GM21423 (cell line): Measurements from ENCODE around the gene C1R.

Experiments
- ATAC-seq: cut with Tn5 transposase; IDR thresholded peaks from one replicate; pipeline ENCODE4 v1.9.1; 2021; ENCODE audit warnings: mild to moderate bottlenecking, moderate library complexity; ENCODE audit not compliant: unreplicated experiment

The C1R gene

DNA sequence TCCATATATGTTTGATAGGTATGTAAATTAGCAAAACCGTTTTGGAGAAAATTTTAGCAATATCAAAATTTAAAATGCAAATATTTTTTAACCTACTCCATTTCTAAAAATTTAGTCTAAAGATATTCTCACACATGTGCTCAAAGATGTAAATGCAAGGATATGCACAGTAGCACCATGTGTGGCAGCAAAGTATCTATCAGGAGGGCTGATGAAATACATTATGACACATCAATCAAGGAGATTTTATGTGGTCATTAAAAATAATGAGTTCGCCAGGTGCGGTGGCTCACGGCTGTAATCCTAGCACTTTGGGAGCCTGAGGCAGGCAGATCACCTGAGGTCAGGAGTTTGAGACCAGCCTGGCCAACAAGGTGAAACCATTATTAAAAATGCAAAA lies 8.0 kb upstream of the C1R start:
- no peak for ATAC-seq

DNA sequence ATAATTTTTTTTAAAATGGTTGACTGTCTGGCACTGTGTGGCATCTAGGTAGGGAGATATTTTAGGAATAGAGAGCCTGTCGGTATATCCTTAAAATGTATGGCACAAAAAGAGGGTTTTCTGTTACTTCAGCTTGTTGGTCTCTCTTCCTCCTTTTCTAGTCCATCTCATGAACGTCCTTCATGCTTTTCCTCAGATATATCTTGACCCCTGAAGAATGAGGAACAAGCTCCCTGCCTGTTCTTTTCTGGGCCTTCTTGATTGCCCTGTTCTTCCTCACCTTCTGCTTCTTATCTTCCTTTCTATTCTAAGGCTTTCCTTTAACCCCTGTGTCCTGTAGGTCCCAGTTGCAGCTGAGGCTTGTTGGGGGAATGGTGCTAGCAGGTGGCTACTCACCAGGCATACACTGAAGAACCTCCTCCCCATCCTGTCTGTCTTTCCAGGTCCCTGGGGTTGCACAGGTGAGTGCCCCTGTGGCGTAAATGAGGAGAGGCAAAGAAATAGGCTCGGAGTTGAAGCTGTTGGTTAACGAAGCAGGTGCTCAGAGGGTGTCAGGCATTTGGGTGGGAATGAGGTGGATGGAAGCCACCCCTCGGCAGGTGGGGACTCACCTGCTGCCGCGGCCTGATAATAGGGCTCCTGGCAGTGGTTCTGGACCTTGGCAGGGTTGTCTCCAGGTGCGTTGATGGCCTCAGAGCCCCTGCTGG lies 7.2 kb upstream of the C1R start:
- no peak for ATAC-seq

DNA sequence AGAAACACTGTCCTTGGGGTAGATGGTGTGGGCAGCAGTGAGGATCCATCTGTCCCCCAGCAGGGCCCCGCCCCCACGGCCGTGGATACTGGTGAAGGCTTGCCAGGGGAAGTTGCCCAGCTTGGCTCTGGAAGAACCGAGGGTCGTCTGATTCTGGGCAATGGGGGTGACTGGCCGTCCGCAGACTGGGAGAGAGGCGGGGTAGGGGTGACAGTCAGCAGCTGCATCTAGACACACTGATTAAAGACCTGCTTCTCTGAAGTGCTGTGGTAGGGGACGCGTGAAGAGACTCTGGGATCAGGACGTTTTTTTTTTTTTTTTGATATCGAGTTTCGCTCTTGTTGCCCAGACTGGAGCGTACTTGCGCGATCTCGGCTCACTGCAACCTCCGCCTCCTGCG lies 4.7 kb upstream of the C1R start:
- no peak for ATAC-seq

DNA sequence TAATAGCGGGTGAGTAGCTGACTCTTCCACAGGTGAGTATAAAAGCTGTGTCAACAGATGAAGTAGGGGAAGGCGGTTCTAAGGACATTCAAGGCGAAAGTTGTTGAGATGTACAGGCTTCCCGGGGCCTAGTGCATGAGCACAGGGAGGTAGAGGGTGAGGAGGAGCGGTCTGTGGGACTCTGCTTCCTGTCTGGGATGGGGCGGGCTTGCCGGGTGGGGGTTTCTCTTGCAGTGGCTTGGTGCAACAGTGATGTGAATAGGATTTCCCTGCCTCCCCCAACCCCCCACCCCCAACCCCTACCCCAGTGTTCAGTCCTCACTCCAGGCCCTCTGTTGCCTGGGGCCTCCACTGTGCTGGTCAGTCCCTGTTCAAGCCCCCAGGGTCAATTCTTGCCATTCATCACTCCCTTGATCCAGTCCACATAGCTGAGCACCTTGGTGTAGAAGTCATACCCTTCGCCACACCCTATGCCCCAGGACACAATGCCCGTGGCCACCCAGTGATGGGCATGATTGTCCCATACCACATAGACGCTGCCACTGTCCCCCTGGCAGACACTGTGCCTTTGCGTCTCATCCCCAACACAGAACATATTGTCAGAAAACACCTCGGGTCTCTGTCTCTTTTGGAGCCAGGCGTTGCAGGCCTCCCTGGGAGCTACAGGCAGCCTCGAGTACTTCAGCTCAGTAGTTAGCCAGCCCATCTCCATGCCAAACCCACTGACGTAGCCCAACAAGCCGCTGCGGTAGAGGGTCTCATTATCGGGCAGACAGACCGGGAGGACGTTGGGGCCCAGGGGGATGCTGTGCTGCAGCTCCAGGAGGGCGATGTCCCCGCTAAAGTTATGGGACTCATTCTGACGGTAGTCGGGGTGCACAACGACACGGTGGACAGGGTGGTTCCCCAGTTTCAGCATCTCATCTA lies 4.0 kb upstream of the C1R start:
- no peak for ATAC-seq

GRCh38 chr12:7093892-7094291 lies 1.6 kb upstream of the C1R start:
- no peak for ATAC-seq

DNA sequence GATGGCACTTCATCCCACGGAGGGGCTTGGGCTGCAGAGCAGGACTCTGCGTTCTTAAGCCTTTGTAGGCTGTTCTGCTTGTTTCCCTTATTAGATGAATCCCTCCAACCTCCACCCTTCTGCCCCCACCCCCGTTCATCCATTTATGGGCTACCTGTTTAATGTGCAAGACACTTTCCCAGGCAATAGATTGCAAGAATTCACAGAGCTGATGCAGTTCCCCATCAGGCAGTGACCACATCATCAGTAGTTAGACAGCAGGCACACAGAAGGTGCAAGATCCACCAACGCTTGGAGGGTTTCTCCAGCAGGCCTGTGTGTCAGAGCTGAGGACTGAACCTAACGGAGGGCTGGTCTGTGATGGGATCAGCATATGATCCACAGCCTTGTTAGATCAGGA lies 1.2 kb upstream of the C1R start:
- ATAC-seq = no peak

GRCh38 chr12:7092986-7093460 lies 778 bp upstream of the C1R start:
- ATAC-seq = no peak

GRCh38 chr12:7091660-7092228 lies 501 bp downstream of the C1R start:
- no peak for ATAC-seq

- ATAC-seq = no peak
These were observed 1.1 kb downstream of the C1R start for GRCh38 chr12:7091171-7091570.

DNA sequence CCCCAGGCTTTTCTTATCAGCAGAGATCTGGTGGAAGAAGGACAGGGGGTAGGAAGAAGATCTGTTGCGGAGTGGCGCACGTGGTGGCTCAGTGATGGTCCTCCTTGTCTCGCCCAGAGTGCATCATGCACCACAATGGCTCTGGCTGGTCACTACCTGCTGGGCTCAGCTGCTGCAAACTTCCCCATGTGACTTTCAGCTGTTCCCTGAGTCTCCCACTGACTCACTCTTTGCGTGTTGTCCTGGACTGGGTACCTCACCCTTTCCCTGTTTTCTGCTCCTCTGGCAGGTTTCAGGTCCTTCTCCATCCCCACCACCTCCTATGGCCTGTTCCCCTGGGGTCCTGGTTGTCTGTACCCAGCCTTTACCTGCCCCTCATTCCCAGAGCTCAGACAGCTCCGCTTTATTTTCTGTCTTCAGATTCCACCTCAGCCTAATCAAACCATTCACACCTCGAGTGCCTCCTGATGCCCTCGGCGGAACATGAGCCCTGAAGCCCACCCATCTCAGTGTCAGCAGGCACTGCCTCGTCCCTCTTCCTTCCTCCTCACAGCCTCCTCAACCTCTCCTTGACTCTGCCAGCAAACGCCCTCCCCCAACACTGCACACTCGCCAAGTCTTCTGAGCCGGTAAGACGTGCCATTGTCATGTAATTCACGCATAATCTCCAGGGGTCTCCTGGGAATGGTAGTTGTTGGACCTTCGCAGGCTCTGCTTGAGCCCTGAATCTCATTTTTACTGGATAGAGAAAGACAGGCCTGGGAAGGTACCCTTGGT lies 1.8 kb downstream of the C1R start:
- no peak for ATAC-seq

- no peak for ATAC-seq
These were observed 2.9 kb downstream of the C1R start for GRCh38 chr12:7089196-7089871.

GRCh38 chr12:7083125-7083524 lies 9.1 kb downstream of the C1R start:
- no peak for ATAC-seq

DNA sequence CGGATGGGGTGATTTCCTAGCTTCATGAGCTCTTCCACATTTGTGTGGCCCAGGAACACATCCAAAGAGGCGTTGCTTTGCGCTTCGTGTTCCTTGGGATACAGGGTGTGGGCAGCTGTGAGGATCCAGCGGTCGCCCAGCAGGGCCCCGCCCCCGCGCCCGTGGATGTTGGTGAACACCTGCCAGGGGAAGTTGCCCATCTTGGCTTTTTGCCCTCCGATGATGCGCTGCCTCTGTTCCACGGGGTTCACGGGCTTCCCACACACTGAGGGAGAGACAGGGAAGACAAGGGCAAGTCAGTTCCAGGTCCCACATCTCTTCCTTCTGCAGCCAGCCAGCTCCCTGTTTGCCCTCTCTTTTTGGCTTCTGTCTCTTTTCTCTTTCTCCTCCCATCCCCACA lies 11.2 kb downstream of the C1R start:
- no peak for ATAC-seq

DNA sequence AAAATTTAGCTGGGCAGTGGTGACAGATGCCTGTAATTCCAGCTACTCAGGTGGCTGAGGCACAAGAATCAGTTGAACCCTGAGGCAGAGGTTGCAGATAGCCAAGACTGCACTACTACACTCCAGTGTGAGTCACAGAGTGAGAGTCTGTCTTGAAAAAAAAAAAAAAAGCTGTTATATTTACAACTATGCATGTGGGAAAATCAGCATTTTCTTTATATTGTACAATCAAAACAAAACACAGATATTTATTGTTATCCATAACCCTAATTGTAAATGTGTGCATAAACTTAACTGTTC lies 12.5 kb downstream of the C1R start:
- ATAC-seq = no peak

GRCh38 chr12:7078163-7078562 lies 14.1 kb downstream of the C1R start:
- ATAC-seq = no peak

- ATAC-seq = no peak
These were observed 15.8 kb downstream of the C1R start for GRCh38 chr12:7076493-7076892.

DNA sequence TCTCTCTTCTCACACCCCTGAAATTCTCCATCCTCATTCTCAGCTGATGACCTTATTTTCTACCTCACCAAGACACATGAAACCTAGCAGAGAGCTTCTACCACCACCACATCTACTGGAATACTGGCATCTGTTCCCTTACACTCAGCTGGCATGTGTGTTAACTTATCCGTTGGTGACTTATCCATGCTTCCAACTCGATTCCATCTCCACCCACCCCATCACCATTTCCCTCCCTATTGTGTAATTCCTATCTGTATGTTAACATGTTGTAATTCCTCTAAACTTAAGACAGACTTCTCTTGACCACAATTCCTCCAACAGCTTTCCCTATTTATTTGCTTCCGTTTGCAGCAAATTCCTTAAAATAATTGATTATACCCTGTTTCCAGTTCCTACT lies 16.3 kb downstream of the C1R start:
- ATAC-seq = no peak

DNA sequence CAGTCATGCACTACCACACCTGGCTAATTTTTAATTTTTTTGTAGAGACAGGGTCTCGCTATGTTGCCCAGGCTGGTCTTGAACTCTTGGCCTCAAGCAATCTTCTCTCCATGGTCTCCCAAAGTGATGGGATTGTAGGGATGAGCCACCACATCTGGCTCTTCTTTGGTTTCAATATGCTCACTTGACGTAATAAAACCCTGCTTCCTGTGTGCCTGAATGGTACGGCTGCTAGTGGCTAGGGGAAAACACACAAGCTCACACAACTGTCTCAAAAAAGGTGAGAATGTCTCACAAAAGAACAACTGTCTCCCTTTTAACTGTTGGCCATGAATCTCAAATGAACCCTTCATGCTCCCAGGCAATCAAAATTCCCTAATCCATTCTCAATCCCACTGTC lies 16.7 kb downstream of the C1R start:
- ATAC-seq = no peak

DNA sequence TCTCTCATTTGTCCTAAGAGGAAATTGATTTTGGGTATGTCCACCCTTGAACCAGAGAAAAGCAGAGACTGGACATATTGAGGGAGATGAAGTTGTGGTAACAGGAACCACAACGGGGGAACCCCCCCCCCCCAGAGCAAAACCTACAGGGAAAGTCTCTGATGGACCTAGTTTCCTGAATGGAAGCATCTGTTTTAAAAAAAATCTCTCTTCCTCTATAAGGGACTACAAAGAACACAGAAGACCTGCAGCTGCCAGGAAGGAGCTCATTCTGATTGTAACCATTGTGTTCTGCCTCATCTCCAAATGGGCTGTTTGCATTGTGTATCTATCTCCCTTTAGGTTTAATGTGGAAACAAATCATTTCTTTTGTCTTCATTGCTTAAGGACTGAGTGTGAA lies 18.3 kb downstream of the C1R start:
- ATAC-seq = no peak

DNA sequence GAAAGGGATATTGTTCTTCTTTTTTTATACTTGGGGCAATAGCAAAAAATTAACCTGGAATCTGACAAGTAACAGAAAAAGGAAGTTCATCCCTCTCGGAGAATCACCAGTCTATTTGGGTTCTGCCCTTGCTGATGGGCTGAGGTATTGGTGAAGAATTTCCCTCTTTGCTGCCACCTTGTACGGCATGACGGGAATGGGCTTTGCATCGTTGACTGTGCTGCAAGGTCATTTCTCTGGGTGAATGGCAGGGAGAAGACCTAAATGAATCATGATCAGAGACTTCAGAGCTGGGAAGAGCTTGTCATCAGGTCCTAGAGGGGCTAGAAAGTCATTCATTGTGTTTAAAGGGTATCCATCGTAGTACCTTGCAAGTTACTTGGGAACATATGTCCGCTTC lies 19.7 kb downstream of the C1R start:
- no peak for ATAC-seq

GRCh38 chr12:7072035-7072434 lies 20.2 kb downstream of the C1R start:
- no peak for ATAC-seq
